ENCODE measurements around the gene MAP3K4.
"Not testable (repeated sequence)": the region's sequence is repeated elsewhere in the genome, so short reads cannot be mapped to it uniquely, and the experiment has no call there.

The MAP3K4 gene

GRCh38 chr6:161088676-161089328 is 97.2 kb downstream of the MAP3K4 start:
- peak; percentile 31 for DNase-seq (ENCODE audit: low read depth)

- no peak for DNase-seq (ENCODE audit: low read depth)
These were observed 99.6 kb downstream of the MAP3K4 start for GRCh38 chr6:161091151-161091550.

GRCh38 chr6:161091972-161092701 is 100.6 kb downstream of the MAP3K4 start:
- peak; percentile 67 for DNase-seq (ENCODE audit: low read depth)

- no peak for DNase-seq (ENCODE audit: low read depth)
These were observed 103.4 kb downstream of the MAP3K4 start for GRCh38 chr6:161094955-161095354.

DNA sequence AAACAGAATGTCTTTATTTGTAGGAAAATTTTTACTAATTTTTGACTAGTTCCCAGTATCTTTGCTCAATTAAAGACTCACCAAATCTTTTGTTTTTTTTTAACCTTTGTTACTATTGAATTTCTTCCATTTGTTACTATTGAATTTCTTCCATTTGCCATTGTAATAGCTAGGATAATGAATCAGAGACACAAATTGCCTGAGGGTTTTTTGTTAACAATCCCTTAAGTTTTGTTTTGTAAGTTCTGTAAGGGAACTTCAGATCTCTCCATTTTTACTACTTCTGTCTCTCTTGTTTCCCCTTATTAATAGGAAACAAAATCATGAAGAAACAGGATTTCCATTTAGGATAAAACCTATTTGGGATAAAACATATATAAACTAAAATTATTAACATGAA is 104.3 kb downstream of the MAP3K4 start:
- no peak for DNase-seq (ENCODE audit: low read depth)

- DNase-seq (ENCODE audit: low read depth) = no peak
These were observed 108.5 kb downstream of the MAP3K4 start for GRCh38 chr6:161100072-161100471.

DNA sequence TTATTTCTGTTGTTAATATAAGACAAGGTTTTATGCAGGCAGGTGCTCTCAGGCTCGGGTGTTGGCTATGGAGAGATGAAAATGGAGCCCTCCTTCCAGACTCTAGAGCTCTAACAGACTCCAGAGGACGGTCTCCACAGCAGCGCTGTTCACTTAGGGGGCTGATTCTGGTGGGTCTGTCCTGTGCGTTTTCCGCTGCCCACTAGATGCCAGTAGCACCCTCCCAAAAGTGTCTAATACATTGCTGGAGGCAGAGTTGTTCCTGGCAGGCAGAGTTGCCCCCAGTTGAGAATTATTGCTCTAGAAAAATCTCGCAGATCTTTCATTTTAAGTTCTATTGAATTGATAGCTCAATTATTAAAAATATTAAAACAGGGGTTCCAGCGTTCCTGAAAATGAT is 109.9 kb downstream of the MAP3K4 start:
- DNase-seq (ENCODE audit: low read depth) = no peak

DNA sequence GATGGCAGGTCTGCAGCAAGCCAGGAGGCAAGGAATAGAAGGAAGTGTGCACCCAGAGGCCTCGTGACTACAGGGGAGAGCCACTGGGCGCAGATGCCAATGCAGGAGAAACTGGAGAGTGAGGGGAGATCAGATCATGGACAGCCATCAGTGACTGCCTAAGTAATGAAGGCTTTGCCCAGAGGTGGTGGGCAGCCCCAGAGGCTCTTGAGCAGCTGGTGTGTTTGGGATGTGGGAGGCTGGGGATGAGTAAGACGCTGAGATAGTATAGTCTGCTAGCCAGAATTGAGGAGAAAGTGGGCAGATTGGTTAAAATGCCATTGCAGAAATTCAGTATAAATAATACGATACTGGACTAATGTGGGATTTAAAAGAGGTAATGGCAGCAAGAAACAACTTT is 111.9 kb downstream of the MAP3K4 start:
- DNase-seq (ENCODE audit: low read depth) = no peak

DNA sequence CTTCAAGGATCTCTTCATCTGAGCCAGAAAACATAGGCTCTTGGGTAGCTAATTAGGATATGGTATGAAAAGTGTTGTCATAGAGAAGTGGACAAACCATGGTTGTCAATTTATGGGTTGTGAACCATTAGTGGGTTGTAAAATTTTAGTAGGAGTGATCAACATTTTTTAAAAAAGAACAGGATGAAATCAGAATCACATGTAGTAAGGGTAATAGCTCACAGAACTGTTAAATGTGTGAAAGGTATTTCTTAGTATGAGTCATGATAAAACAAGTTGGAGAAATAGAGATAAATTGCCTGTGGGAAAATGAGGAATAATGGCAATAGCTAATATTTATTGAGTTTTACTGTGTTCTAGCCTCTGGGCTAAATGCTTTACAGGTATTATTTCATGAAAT is 113.4 kb downstream of the MAP3K4 start:
- DNase-seq (ENCODE audit: low read depth) = peak; percentile 45

DNA sequence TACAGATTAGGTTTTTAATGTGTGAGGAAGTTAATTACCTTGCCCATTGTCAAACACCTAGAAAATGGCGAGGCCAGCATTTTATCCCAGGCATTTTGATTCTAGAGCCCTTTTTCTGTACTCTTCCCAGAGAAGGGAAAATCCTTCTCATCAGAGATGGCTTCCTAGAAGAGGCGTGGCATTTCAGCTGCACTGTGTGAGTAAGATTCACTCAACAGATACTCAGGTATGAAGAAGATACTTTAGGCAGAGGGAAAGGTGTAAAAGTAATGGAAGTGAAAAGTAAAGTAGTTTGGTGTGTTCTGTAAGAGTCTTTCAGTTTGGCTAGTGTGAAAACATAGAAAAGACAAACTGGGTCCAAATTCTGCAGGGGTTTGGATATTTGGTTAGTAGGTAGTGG is 113.8 kb downstream of the MAP3K4 start:
- DNase-seq (ENCODE audit: low read depth) = no peak

DNA sequence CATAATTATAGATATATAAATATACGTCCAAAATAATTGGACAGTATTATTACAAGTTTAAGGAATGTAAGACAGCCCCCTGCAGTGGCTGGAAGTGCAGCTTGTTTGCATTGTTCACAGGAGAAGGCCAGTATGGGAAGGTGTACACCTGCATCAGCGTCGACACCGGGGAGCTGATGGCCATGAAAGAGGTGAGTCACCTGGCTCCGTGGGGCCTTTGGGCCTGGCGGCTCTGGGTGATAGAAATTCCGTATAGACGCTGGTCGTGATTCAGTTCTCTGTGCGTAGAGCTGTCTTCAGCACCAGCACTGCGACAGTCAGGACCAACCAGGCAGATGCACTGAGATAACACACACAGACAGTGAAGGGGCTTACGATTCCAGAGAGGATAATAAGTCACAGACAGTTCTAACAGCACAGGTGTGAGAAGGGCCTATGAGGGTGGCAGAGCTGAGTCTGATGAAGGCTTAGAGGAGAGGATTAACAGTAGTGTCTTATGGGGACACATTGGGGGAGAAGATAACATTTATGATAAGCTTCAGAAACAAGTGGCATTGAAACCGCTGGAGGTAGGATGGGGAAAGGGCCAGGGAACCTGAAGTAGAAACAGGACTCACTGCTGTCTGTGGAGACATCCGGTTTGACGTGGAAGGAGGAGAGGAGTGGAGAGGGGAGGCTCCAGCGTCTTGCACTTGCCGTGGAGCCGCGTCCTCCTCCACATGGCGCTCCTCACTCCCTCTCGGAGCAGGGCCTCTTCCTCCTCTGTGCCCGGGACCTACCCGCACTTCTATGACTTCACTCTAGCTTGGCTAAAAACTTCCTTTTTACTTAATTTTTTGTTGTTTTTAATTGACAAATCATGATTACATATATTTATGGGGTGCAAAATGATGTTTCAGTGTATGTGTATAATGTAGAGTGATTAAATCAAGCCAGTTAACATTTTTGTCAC is 116.5 kb downstream of the MAP3K4 start:
- no peak for DNase-seq (ENCODE audit: low read depth)

- no peak for DNase-seq (ENCODE audit: low read depth)
These were observed 117.3 kb downstream of the MAP3K4 start for GRCh38 chr6:161108916-161109315.

- DNase-seq (ENCODE audit: low read depth) = no peak
These were observed 117.8 kb downstream of the MAP3K4 start for GRCh38 chr6:161109366-161109765.

- no peak for DNase-seq (ENCODE audit: low read depth)
These were observed 118.6 kb downstream of the MAP3K4 start for GRCh38 chr6:161110028-161110779.

GRCh38 chr6:161111261-161111660 is 119.7 kb downstream of the MAP3K4 start:
- no peak for DNase-seq (ENCODE audit: low read depth)

GRCh38 chr6:161115468-161115867 is 123.9 kb downstream of the MAP3K4 start:
- no peak for DNase-seq (ENCODE audit: low read depth)

DNA sequence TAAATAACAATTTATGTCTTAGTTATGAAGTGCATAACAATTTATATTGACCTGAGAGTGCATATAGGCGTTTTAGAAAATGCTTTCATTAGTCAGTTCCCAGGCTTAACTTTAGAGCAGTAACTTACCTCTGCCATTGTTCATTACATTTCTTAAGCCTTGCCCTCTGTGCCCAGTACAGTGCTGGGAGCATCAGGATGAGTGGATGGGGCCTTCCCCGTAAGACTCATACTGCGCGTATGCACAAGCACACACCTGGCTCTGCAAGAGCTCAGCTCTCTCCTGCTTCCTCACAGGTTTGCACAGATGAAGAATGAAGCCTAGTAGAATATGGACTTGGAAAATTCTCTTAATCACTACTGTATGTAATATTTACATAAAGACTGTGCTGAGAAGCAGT is 125.0 kb downstream of the MAP3K4 start:
- no peak for DNase-seq (ENCODE audit: low read depth)

DNA sequence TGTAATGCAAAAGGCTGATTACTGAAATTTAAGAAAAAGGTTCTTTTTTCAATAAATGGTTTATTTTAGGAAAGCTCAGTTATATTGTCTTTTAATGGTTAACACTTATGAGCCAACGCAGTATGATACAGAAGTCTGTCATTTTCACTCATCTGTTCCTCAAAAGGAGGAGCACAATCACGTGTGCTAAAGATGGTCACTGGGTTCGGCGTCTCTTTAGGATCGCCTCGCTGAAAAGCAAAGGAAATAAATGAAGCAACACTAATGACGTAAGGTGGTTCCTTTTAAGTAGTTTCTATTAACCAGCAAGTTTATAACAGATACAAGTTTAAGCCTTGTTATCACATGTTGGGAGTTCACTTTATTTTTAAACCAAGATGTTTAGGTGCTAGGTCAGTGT is 125.7 kb downstream of the MAP3K4 start:
- no peak for DNase-seq (ENCODE audit: low read depth)

DNA sequence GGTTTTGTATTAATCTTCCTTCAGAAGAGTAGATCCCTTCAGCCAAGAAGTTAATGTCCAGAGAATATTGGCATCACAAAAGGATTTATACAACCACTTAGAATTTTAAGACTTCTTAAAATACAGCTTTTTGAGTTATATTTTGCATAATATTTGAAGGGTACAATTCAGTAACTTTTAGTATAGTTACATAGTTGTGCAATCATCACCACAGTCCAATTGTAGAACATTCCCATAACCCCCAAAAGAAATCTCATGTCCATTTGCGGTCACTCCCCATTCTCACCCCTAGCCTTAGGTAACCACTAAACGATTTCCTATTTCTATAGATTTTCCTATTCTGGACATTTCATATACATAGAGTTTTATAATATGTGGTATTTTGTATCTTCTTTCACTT is 126.4 kb downstream of the MAP3K4 start:
- DNase-seq (ENCODE audit: low read depth) = no peak

GRCh38 chr6:161123319-161123718 is 131.8 kb downstream of the MAP3K4 start:
- DNase-seq (ENCODE audit: low read depth) = not testable (repeated sequence)

DNA sequence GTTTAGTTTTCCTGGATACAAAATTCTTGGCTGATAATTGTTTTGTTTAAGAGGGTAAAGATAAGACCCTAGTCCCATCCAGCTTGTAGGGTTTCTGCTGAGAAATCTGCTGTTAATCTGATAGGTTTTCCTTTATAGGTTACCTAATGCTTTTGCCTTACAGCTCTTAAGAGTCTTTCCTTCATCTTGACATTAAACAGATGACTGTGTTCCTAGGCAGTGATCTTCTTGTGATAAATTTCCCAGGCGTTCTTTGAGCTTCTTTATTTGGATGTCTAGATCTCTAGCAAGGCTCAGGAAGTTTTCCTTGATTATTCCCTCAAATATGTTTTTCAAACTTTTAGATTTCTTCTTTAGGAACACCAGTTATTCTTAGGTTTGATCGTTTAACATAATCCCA is 134.0 kb downstream of the MAP3K4 start:
- no peak for DNase-seq (ENCODE audit: low read depth)
